BLaER1 treated with 17β-estradiol and CSF1 and Interleukin-3, amounts not matched to agents 10 nM and 100 nM (cell line): ENCODE measurements around the gene NIN.

ENCODE experiments used
- H3K27ac ChIP-seq, 11 experiments: shearing (Covaris generic); formaldehyde crosslinking; 2 replicates each; pipeline ENCODE4 v1.8.1; 2022
- H3K27me3 ChIP-seq, 11 experiments: shearing (Covaris generic); formaldehyde crosslinking; 2 replicates each; pipeline ENCODE4 v1.8.1; 2022
- H3K36me3 ChIP-seq, 11 experiments: shearing (Covaris generic); formaldehyde crosslinking; 2 replicates each; pipeline ENCODE4 v1.8.1; 2022
- H3K4me1 ChIP-seq, 10 experiments: shearing (Covaris generic); formaldehyde crosslinking; 2 replicates each; pipeline ENCODE4 v1.8.1; 2022
- H3K4me2 ChIP-seq, 11 experiments: shearing (Covaris generic); formaldehyde crosslinking; 2 replicates each; pipeline ENCODE4 v1.8.1; 2022
- H3K4me3 ChIP-seq, 10 experiments: shearing (Covaris generic); formaldehyde crosslinking; 2 replicates each; pipeline ENCODE4 v1.8.1; 2022
- H3K9ac ChIP-seq, 11 experiments: shearing (Covaris generic); formaldehyde crosslinking; 2 replicates each; pipeline ENCODE4 v1.8.1; 2022
- H3K9me3 ChIP-seq, 11 experiments: shearing (Covaris generic); formaldehyde crosslinking; replicated peaks in 1 of 11; 2 replicates each; pipeline ENCODE4 v1.8.1; 2022
- H4K20me1 ChIP-seq, 11 experiments: shearing (Covaris generic); formaldehyde crosslinking; 2 replicates each; pipeline ENCODE4 v1.8.1; 2022
- Cebpa-rat ChIP-seq, 11 experiments: shearing (Covaris generic); IDR thresholded peaks; 2 replicates each; pipeline ENCODE4 v1.8.1; 2022

The NIN gene

DNA sequence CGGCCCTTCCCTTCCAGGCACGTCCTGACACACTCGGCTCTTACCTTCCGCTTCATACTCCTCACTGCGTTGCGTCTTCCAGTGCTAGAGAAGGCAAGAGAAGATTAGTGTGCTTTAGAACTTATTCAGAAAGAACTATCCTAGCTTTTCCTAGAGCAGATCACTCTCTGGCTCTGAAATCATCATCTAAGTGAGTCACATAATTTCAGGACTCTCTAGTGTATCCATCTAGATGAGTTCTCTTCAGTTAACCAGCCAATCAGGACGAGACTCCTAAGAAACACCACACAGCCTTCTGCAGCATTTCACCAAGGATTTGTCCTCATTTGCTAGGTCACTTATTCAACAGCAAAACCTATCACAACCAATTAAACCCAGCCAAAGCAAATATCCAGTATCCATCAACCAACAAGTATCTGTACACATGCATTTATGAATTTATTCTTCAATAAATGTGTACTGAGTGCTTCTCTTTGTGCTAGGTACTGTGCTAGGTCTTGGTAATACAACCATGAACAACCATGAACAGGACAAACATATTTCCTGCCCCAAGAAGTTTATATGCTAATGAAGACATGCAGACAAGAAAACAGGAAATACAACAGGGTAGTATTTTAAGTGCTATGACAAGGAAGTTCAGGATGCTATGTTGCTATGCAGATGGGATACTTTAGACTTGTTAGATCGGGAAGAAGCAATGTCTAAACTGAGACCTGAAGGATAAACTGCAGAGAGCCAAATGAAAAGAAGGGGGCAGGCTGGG, 52.1 kb downstream of the NIN start:
- Histone ChIP-seq H4K20me1 (peaks cover 0 to 14% (median 3%) of the 10 kb centered on the region in 11 experiments; a peak in 8 of 22 replicates), H3K4me2 (peak overlapping the region; percentile 0 to 60 (median 38); a peak in 17 of 22 replicates), H3K27me3 (no peaks in the 10 kb centered on the region), H3K36me3 (peaks cover 39 to 78% (median 69%) of the 10 kb centered on the region in 11 experiments), H3K9ac (0 out of 22 replicates have a peak overlapping the region, but pooled peaks of 1 of the 11 experiments have one; percentile 1), H3K4me3 (no peak overlapping the region), H3K9me3 (no peaks in the 10 kb centered on the region), H3K4me1 (peaks cover 27 to 48% (median 39%) of the 10 kb centered on the region in 10 experiments), H3K27ac (peak overlapping the region in 7 of 11 experiments; percentile 8 to 61 (median 38); a peak in 11 of 22 replicates)
- TF ChIP-seq Cebpa-rat (IDR thresholded peaks at IDR 0.05) = no peak

DNA sequence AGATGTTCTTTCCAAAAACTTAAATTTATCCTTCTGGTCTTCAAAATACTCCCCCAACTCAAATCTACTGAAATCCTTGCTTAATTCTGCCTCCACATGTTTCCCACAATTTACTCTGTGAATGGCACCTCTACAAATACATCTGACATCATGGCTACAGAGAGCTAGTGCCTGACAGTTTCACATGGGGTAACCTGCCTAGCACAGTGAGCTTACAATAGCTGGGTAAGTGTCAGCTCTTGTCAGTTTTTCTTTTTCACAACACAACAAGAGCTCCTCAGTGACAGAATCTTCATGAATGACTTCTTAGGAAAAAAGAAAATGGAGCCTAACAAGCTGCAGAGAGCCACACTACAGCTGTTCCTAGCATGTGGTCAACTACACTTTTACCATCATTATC, 54.4 kb downstream of the NIN start:
- H3K27ac ChIP-seq = no peak overlapping the region

DNA sequence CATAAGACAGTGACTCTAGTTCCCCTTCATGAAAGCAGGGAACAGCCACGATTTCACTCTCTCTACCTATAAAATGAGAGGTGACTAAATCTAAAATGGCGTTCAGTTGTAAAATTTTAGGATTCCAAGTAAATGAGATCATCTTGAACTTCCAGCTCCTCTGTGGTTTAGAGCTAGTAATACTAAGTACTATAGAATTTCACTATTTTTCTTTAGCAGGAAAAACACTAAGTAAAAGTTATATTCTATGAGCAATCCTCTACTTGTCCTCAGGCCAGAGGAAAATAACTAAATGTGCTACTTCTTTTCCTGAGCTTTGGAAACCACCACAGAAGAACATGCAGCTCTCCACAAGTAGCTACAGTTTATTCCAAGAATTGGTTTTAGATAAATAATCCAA, 55.6 kb downstream of the NIN start:
- no peak for TF ChIP-seq Cebpa-rat (IDR thresholded peaks at IDR 0.05)
- Histone ChIP-seq H3K4me2 (no peak overlapping the region), H3K4me3 (no peak overlapping the region), H3K9ac (no peak overlapping the region), H3K27me3 (no peaks in the 10 kb centered on the region), H4K20me1 (peaks cover 0 to 15% (median 3%) of the 10 kb centered on the region in 11 experiments; a peak in 8 of 22 replicates), H3K9me3 (no peaks in the 10 kb centered on the region), H3K4me1 (peaks cover 20 to 42% (median 33%) of the 10 kb centered on the region in 10 experiments), H3K36me3 (peaks cover 71 to 82% (median 78%) of the 10 kb centered on the region in 11 experiments), H3K27ac (no peak overlapping the region)

More for the DNA sequence above, 54.4 kb downstream of the NIN start:
- Histone ChIP-seq H3K4me1 (peaks cover 20 to 45% (median 33%) of the 10 kb centered on the region in 10 experiments), H3K9me3 (no peaks in the 10 kb centered on the region), H3K27me3 (no peaks in the 10 kb centered on the region), H3K4me3 (no peak overlapping the region), H4K20me1 (peaks cover 0 to 15% (median 3%) of the 10 kb centered on the region in 11 experiments; a peak in 8 of 22 replicates), H3K9ac (no peak overlapping the region), H3K36me3 (peaks cover 60 to 81% (median 77%) of the 10 kb centered on the region in 11 experiments), H3K4me2 (no peak overlapping the region)
- TF ChIP-seq Cebpa-rat (IDR thresholded peaks at IDR 0.05) = no peak

DNA sequence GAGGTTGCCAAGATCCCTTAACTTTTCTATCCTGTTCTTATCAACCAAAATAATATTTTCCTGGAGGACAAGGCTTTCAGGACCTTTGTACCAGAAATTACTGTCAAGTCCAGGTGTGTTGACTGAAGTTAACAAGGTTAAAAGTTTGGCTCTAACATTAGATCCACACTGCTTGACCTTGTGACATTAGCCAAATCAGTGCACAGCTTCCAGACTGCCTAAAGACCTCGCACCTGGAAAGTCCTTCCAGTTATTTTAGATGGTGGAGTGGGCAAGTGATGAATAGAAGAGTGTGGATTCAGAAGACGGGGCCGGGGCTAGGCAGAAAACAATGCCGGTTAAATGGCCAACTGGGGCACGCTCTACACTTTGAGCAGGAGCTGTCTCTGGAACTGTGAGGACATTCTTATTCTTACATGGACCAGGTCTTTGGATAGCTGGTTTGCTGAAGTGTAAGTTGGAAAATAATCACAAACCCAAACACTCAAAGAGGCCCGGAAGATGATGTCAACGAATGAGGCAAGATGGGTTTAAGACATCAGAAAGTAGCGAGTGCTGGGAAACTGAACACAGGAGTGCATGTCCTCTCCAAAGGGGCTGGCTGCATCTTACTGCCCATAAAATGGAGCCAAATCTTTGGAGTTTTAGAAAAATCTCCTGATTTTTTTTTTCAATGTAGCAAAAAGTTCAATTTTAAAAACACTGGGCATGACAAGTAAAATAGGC, 56.3 kb downstream of the NIN start:
- H3K27ac ChIP-seq = no peak overlapping the region
- TF ChIP-seq Cebpa-rat (IDR thresholded peaks at IDR 0.05) = no peak
- H3K9ac ChIP-seq = no peak overlapping the region; a peak in 1 of 22 replicates
- H3K9me3 ChIP-seq = no peaks in the 10 kb centered on the region
- H3K4me3 ChIP-seq = no peak overlapping the region
- peak overlapping the region in 7 of 11 experiments; percentile 3 to 48 (median 14); a peak in 6 of 22 replicates for H3K4me2 ChIP-seq
- peaks cover 75 to 85% (median 78%) of the 10 kb centered on the region in 11 experiments for H3K36me3 ChIP-seq
- peaks cover 17 to 36% (median 28%) of the 10 kb centered on the region in 10 experiments for H3K4me1 ChIP-seq
- H4K20me1 ChIP-seq = peaks cover 0 to 20% (median 4%) of the 10 kb centered on the region in 11 experiments; a peak in 9 of 22 replicates
- no peaks in the 10 kb centered on the region for H3K27me3 ChIP-seq

DNA sequence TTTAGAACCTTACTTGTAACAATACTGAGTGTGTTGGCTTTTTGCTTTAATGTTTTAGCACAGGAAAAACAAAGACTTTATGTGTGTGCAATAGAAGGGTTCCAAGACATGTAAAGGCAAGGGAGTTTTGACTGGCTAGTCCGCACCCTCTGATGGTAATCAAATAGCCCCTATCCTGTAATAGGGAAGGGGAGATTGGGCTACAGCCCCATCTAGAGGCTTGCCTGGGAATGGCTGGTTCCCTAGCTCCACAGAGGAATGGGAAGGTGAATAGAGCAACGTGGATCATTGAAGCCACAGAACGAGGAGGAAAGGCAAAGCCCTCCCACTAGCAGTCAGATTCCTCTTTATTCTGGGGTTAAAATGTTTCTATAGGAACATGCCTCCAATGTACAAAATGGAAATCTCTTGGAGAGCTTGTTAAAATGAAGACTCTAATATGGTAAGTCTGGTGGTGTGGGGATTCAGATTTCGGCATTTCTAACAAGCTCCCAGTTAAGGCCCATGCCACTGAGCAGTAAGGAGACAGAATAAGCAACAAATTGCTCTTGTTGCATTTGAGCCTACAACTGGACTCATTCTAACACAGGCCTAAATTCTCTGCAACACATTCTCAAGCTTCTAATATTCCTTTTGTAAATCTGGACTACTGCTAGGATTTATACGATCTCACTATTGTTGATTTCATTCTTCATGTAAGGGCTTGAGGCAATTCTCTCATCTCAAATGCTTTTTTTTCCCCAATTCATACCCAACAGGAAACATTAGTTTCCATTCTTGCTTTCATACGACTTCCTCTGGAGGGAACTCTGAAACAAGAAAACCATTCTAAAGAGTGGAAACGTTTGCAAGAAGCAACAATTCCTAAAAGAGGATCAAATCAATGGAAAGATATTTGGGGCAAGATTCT, 57.1 kb downstream of the NIN start:
- peaks cover 0 to 28% (median 6%) of the 10 kb centered on the region in 11 experiments; a peak in 9 of 22 replicates for H4K20me1 ChIP-seq
- H3K4me1 ChIP-seq = peaks cover 9 to 27% (median 20%) of the 10 kb centered on the region in 10 experiments
- H3K27ac ChIP-seq = no peak overlapping the region
- no peaks in the 10 kb centered on the region for H3K9me3 ChIP-seq
- H3K9ac ChIP-seq = peak overlapping the region in 1 of 11 experiments; percentile 7; a peak in 1 of 22 replicates
- H3K4me3 ChIP-seq = no peak overlapping the region
- peaks cover 83 to 93% (median 86%) of the 10 kb centered on the region in 11 experiments for H3K36me3 ChIP-seq
- no peak for TF ChIP-seq Cebpa-rat (IDR thresholded peaks at IDR 0.05)
- H3K27me3 ChIP-seq = no peaks in the 10 kb centered on the region
- H3K4me2 ChIP-seq = peak overlapping the region in 7 of 11 experiments; percentile 3 to 48 (median 14); a peak in 5 of 22 replicates

DNA sequence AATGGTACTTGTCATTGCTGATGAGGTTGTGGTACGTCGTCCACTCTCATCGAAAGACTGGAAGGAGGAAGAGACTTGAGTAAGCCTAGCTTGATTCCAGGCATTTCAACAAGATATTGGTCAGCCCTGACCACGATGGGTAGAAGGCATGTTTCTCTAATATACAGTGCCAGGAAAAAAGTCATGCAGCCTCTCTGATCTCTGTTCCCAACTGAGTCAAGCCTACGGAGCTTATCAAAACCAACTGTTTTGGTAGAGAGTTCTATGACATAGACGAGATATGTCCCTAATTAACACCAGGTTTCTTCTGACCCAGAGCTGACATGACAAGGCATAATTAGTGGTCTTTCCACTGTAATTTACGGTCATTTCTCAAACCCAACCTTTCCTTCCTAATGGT, 58.5 kb downstream of the NIN start:
- Histone ChIP-seq H3K9me3 (no peaks in the 10 kb centered on the region), H3K4me1 (peaks cover 0 to 18% (median 9%) of the 10 kb centered on the region in 10 experiments; a peak in 16 of 20 replicates), H3K9ac (no peak overlapping the region), H3K27me3 (no peaks in the 10 kb centered on the region), H3K36me3 (peaks cover 92 to 100% (median 99%) of the 10 kb centered on the region in 11 experiments), H3K4me2 (no peak overlapping the region), H4K20me1 (peaks cover 0 to 28% (median 3%) of the 10 kb centered on the region in 11 experiments; a peak in 5 of 22 replicates), H3K27ac (no peak overlapping the region), H3K4me3 (no peak overlapping the region)
- no peak for TF ChIP-seq Cebpa-rat (IDR thresholded peaks at IDR 0.05)

DNA sequence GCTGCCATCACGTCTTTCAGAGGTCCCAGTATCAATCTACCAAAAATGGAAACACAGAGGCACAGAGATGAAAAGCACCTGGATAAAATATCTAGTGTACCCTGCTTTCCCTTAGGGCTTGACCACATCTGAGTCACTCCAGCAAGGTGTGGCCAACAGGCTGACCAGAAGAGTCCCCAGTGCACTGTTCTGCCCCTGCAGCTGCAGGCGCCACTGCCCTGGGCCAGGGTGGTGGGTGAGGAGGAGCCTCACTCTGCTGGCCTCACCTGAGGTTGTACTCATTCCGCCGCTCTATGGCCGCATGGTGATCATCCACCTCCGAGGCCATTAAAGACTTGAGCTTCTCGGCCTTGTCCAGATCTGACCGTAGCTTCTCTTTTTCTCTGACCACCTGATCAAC, 60.4 kb downstream of the NIN start:
- TF ChIP-seq Cebpa-rat (IDR thresholded peaks at IDR 0.05) = no peak
- peaks cover 0 to 28% (median 3%) of the 10 kb centered on the region in 11 experiments; a peak in 5 of 22 replicates for H4K20me1 ChIP-seq
- H3K9ac ChIP-seq = no peak overlapping the region
- H3K4me1 ChIP-seq = peaks cover 0 to 18% (median 9%) of the 10 kb centered on the region in 10 experiments; a peak in 16 of 20 replicates
- H3K4me3 ChIP-seq = no peak overlapping the region
- peaks cover 93 to 100% (median 99%) of the 10 kb centered on the region in 11 experiments for H3K36me3 ChIP-seq
- no peaks in the 10 kb centered on the region for H3K27me3 ChIP-seq
- H3K9me3 ChIP-seq = no peaks in the 10 kb centered on the region
- H3K4me2 ChIP-seq = no peak overlapping the region
- no peak overlapping the region for H3K27ac ChIP-seq

DNA sequence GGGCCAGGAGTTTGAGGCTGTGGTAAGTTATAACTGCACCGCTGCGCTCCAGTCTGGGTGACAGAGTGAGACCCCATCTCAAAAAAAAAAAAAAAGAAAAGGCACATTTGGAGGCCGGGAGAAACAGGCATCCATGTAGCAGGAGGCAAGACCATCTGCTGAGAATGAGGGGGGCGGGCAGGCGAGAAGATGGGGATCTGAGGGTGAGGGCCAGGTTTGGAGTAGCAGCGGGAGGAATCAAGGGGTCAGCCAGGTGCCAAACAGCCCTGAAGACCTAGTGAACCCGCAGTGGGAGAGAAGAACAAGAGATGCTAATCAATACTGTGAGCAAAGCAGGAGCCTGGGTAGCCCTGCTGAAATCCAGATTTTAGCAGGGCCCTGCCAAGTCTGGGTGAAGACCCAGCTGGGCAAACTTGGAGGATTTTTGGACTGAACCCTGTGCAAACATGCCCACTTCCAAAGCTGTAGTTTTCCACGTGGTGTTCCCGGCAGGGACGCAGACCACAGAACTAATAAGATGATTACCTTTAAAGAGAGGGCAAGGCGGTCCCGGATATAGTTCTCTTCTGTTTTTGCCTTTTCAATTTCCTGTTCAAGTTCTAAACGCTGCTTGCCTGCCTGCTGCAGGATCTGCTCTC, 61.0 kb downstream of the NIN start:
- no peaks in the 10 kb centered on the region for H3K9me3 ChIP-seq
- H3K36me3 ChIP-seq = peaks cover 93 to 100% (median 99%) of the 10 kb centered on the region in 11 experiments
- H3K4me2 ChIP-seq = no peak overlapping the region
- H3K9ac ChIP-seq = no peak overlapping the region
- peaks cover 0 to 13% (median 9%) of the 10 kb centered on the region in 10 experiments; a peak in 16 of 20 replicates for H3K4me1 ChIP-seq
- H4K20me1 ChIP-seq = peaks cover 0 to 28% (median 3%) of the 10 kb centered on the region in 11 experiments; a peak in 5 of 22 replicates
- no peak for TF ChIP-seq Cebpa-rat (IDR thresholded peaks at IDR 0.05)
- H3K4me3 ChIP-seq = no peak overlapping the region
- H3K27ac ChIP-seq = no peak overlapping the region
- H3K27me3 ChIP-seq = no peaks in the 10 kb centered on the region
